Measurements from ENCODE around the gene EML4. TPM values are rescaled to one million over a fixed set of nuclear protein-coding genes. Genes with fewer than 3 reads are reported as not detected.

Gene EML4
- total RNA-seq, 3 donors from 2014 or later = 19.4 to 68.5 (median 36.7) TPM

DNA sequence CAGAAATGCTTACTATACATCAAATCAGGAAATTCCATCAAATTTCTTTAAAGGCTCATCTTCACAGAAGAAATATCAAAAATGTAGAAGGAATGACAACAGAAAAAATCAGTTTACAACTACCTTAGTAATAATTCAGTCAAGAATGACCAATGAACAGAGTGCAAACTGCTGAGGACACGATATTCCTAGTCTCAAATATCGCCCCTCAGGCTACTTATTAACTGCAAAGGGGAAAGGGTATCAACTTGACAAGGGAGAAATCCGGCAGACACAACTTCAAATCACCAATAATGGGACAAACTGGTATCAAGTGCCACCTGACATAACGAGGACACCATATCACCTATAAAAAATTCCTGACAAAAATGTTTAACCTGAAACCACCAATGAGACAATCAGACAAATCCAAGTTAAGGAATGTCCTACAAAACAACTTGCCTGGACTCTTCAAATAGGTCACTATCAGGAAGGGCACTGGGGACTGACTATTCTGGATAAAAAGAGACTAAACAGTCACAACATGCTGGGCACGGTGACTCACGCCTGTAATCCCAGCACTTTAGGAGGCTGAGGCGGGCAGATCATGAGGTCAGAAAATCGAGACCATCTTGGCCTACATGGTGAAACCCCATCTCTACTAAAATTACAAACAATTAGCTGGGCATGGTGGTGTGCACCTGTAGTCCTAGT is 179.1 kb downstream of the EML4 start:
- Histone ChIP-seq H3K27ac (no peak overlapping the region), H3K4me3 (no peak overlapping the region), H3K27me3 (no peaks in the 10 kb centered on the region), H3K4me1 (no peaks in the 10 kb centered on the region), H3K36me3 (no peaks in the 10 kb centered on the region), H3K9me3 (no peaks in the 10 kb centered on the region)
- no peak for TF ChIP-seq POLR2AphosphoS5 (IDR thresholded peaks at IDR 0.05)
- TF ChIP-seq, protein P1, sequence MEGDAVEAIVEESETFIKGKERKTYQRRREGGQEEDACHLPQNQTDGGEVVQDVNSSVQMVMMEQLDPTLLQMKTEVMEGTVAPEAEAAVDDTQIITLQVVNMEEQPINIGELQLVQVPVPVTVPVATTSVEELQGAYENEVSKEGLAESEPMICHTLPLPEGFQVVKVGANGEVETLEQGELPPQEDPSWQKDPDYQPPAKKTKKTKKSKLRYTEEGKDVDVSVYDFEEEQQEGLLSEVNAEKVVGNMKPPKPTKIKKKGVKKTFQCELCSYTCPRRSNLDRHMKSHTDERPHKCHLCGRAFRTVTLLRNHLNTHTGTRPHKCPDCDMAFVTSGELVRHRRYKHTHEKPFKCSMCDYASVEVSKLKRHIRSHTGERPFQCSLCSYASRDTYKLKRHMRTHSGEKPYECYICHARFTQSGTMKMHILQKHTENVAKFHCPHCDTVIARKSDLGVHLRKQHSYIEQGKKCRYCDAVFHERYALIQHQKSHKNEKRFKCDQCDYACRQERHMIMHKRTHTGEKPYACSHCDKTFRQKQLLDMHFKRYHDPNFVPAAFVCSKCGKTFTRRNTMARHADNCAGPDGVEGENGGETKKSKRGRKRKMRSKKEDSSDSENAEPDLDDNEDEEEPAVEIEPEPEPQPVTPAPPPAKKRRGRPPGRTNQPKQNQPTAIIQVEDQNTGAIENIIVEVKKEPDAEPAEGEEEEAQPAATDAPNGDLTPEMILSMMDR (IDR thresholded peaks at IDR 0.05) = no peak
- intact Hi-C loops (cut with DNase I; ENCODE audit: low total_unique reads) = no loop called here
- DNase-seq (ENCODE audit: low spot score in 2 of 2) = no peak

DNA sequence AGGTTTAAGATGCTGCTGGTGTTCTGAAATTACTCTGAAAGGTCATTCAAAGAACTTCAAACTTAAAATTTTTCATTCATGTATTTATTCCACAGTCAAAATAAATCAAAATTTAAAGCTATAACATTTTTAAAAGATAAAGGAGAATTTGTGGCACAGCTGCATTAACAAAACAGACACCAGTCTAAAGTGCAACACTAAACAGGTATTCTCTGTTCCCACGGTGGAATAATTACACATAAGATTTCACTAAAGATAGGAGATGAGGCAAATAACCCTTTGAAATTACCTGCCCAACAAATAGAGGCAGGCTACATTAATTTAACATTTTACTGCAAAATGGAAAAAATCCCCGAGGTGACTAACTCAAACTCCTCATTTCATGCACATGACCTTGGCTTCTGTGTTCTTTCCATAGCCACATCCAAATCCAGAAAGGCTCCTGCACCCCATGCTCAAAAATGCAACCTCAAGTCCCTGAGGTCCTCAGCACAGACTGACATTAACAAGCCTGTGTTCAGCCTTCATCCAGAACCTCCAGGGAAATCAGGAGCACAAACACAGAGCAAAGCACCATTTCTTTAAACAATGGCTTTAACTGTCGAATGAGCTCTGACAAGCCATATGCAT is 181.4 kb downstream of the EML4 start:
- H3K4me1 ChIP-seq = no peaks in the 10 kb centered on the region
- no peak for DNase-seq (ENCODE audit: low spot score in 2 of 2)
- TF ChIP-seq, protein P1 (IDR thresholded peaks at IDR 0.05) = no peak
- TF ChIP-seq POLR2AphosphoS5 (IDR thresholded peaks at IDR 0.05) (no peak), POLR2A (IDR thresholded peaks at IDR 0.05) (no peak)
- H3K36me3 ChIP-seq = no peaks in the 10 kb centered on the region
- no peaks in the 10 kb centered on the region for H3K27me3 ChIP-seq
- H3K9me3 ChIP-seq = no peaks in the 10 kb centered on the region
- intact Hi-C loops (cut with DNase I; ENCODE audit: low total_unique reads) = no loop called here
- no peak overlapping the region for H3K4me3 ChIP-seq
- H3K27ac ChIP-seq = no peak overlapping the region

DNA sequence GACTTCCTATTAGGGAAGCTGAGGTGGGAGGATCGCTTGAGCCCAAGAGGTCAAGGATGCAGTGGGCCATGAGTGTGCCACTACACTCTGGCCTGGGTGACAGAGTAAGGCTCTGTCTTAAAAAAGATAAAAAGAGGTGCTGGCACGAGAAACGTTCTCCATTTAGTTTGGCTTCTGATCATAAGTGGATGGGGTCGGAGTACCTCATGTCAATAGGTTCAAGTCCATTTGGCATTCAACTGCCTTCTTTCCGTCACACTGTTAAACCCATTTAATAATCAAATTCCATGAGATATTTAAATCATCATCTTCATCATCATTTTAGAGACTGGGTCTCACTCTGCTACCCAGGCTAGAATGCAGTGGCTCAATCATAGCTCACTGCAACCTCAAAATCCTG is 182.7 kb downstream of the EML4 start:
- TF ChIP-seq POLR2AphosphoS5 (IDR thresholded peaks at IDR 0.05) = no peak
- TF ChIP-seq, protein P1 (IDR thresholded peaks at IDR 0.05) = no peak
- TF ChIP-seq POLR2A (IDR thresholded peaks at IDR 0.05) = no peak
- Histone ChIP-seq H3K4me3 (no peak overlapping the region), H3K27ac (no peak overlapping the region), H3K36me3 (no peaks in the 10 kb centered on the region), H3K4me1 (no peaks in the 10 kb centered on the region), H3K9me3 (no peaks in the 10 kb centered on the region), H3K27me3 (no peaks in the 10 kb centered on the region)
- intact Hi-C loops (cut with DNase I; ENCODE audit: low total_unique reads) = no loop called here
- DNase-seq (ENCODE audit: low spot score in 2 of 2) = no peak

DNA sequence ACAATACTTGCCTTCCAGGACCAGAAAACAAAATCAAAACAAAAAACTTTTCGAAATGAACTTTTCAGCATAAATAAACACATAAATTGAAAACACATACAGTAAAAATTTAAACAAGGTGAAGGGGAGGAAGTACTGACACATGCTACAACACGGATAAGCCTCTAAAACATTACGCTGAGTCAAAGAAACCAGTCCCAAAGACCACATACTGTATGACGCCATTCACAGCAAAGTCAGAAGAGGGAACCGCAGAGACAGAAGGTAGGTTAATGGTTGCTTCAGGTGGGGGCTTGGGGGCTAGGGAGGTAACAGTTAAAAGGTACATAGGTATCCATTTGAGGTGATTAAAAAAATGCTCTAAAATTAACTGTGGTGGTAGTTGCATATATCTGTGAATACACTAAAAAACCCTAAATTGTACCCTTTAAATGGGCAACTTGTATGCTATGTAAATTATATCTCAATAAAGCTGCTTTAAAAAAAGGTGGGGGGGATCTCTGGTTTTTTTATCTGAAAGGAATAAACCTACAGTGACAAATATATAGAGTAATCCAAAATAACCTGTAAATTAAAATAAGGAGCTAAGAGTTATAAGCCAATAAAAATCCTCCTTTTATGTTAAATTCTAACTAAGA is 184.8 kb downstream of the EML4 start:
- no peaks in the 10 kb centered on the region for H3K9me3 ChIP-seq
- no peak overlapping the region for H3K27ac ChIP-seq
- H3K4me1 ChIP-seq = no peaks in the 10 kb centered on the region
- no peaks in the 10 kb centered on the region for H3K27me3 ChIP-seq
- no peaks in the 10 kb centered on the region for H3K36me3 ChIP-seq
- DNase-seq (ENCODE audit: low spot score in 2 of 2) = no peak
- TF ChIP-seq POLR2AphosphoS5 (IDR thresholded peaks at IDR 0.05) (no peak), POLR2A (IDR thresholded peaks at IDR 0.05) (no peak)
- TF ChIP-seq, protein P1 (IDR thresholded peaks at IDR 0.05) = no peak
- intact Hi-C loops (cut with DNase I; ENCODE audit: low total_unique reads) = no loop called here
- H3K4me3 ChIP-seq = no peak overlapping the region
